GM18511 (cell line): ENCODE measurements around the gene OCIAD1.
A peak's percentile ranks its signal among the peaks of the same experiment; 100 is the strongest.
"Not testable (repeated sequence)": the region's sequence is repeated elsewhere in the genome, so short reads cannot be mapped to it uniquely, and the experiment has no call there.

Experiments used
- ATAC-seq: cut with Tn5 transposase; IDR thresholded peaks from one replicate; pipeline ENCODE4 v1.9.1; 2021; ENCODE audit warnings: mild to moderate bottlenecking, moderate library complexity; ENCODE audit not compliant: unreplicated experiment

Gene OCIAD1, protein sequence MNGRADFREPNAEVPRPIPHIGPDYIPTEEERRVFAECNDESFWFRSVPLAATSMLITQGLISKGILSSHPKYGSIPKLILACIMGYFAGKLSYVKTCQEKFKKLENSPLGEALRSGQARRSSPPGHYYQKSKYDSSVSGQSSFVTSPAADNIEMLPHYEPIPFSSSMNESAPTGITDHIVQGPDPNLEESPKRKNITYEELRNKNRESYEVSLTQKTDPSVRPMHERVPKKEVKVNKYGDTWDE

DNA sequence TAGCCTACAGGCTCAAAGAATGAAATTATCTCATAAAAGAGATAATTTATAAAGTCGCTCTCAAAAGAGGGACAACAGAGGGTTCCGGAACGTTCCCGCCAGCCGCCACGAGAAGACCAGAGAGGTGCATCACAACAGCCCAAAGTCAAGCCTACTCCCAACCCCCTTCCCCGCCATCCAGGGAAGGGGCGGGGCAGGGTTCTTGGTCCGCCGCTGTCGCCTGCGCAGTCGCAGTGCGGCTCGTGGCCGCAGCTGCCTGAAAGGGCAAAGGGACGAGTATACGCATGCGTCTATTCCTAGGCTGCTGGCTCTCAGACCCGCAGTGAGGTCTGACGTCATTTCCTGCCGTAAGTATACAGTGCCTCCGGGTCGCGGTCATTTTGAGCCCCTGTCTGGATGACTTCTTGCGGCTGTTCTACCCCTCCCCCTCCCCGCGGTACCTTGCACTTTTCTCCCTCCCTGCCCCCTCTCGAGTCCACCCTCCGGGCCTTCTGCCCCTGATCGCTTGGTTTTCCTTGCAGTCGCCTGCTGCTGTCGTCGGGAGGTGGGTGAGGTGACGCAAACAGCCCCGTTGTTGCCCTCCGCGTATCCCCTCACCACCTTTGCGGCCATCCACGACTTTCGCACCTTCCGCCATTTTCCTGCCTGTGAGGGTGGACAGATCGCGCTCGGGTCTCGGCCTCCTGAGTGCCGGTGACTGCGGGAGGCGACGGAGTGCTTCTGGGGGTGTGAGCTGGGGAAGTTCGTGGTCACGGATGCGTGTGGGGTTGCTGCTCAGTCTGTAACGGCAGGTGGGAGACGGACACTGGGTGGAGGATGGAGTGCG, at the start of gene OCIAD1:
TSS of gene OCIAD1 (plus strand) at position 383 of the 826 bp plus-strand sequence. CDS start 1,537 bp downstream, outside the sequence.
- peak; percentile 99 for ATAC-seq

DNA sequence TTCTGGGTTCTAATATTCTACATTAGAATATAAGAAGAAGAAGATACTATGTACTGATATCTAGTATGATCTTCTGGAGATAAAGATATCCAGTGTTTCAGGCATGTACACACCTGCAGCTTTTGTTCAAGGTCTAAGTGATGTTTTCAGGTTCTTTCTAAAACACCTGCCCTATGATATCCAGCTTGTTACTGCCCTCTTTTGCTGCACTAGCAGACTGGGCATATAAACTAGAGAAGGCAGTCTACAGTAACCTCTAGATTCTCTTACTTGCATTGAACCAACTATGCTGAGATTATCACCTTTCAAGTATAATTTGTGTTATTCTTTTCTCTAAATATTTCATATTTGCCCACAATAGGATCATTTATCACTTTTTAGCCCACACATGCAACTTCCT, 48.9 kb upstream of the OCIAD1 start:
- ATAC-seq, result no peak

DNA sequence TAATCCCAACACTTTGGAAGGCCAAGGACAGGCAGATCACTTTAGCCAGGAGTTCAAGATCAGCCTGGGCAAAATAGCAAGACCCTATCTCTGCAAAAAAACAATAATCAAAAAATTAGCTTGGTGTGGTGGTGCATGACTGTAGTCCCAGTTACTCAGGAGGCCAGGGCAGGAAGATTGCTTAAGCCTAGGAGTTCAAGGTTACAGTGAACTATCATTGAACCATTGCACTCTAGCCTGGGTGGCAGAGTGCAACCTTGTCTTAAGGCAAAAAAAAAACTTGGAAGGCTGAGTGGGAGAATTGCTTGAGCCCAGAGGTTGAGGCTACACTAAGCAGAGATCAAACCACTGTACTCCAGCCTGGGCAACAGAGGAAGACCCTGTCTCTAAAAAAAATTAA, 45.6 kb upstream of the OCIAD1 start:
- no peak for ATAC-seq

GRCh38 chr4:48786549-48786948, 44.3 kb upstream of the OCIAD1 start:
- no peak for ATAC-seq

- ATAC-seq, result no peak
Measured at GRCh38 chr4:48787056-48787455, 43.8 kb upstream of the OCIAD1 start.

GRCh38 chr4:48790561-48790960, 40.3 kb upstream of the OCIAD1 start:
- no peak for ATAC-seq

DNA sequence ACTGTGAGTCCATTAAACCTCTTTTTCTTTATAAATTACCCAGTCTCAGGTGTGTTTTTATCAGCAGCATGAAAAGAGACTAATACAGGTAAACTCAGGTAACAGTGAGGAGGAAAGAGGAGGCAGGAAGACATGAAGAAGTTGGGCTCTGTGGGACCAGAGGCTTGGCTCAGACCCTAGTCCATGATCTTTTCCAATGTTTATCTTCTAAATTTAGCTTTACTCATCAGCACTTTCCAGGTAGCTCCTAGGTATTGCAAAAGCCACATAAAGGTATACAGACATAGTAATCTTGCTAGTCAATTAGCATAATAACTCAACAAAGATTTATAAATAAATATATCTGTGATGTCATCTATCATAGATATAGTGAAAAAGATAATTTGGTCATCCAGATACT, 39.6 kb upstream of the OCIAD1 start:
- no peak for ATAC-seq

DNA sequence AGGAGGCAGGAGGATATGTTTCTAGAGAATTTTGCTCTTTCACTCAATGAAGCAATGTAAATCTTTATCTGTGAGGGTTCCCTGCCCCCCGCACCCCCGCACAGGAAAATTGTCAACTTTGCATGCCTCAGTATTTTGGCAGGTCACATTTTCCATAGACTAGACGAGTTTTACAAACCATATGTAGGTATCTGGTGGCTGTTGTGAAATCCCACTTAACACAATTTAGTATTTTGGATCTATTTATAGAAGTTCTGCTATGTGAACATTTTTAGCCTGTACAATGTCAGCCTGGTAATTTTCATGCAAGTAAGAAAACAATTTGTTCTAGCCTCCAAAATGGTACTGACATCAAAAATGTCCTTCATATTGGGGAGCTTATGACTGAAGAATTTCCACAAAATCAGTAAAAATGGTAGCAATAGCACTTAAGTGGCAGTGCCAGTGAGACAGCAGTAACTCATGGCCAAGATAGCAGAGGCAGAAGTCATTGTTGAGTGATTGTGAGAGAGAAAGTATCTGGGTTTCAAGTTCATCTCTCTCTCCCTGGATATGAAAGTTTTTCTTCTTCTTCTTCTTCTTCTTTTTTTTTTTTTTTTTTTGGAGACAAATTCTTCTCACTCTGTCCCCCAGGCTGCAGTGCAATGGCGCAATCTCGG, 38.4 kb upstream of the OCIAD1 start:
- ATAC-seq, result peak; percentile 58

- no peak for ATAC-seq
Measured at GRCh38 chr4:48795108-48795507, 35.8 kb upstream of the OCIAD1 start.

DNA sequence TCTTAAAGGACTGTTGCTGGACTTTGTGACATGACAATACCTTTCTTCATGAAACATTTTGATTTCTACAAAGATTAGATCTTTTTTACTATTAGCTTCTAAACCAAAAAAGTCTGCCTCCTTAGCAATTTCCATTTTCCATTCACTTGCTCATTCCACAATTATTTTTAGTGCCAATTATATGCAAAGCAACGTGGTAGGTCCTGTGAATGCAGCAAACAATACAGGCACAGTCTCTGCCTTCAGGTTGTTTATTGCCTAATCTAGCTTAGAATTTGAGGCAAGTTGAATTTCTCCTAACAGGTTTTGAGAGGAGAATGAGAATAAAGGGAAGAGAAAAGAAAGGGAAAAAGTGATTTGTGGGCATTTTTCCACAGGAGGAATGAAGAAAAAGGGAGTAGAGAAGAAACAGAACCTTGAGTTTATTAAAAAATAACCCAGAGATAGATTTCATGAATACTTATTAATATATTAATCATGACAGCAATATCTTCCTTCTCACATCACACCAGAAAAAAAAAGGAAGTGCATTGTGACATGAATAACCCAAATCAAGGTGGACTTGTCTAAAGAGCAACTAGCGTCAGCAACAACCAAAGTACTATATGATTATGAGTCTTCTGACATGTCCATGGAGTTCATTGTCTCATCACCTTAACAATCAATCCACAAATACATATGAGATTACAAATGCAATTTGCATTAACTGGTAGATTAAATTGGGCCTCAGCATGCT, 34.5 kb upstream of the OCIAD1 start:
- ATAC-seq, result no peak

GRCh38 chr4:48796927-48797679, 33.8 kb upstream of the OCIAD1 start:
- no peak for ATAC-seq

- ATAC-seq, result no peak
Measured at GRCh38 chr4:48798117-48798516, 32.8 kb upstream of the OCIAD1 start.

DNA sequence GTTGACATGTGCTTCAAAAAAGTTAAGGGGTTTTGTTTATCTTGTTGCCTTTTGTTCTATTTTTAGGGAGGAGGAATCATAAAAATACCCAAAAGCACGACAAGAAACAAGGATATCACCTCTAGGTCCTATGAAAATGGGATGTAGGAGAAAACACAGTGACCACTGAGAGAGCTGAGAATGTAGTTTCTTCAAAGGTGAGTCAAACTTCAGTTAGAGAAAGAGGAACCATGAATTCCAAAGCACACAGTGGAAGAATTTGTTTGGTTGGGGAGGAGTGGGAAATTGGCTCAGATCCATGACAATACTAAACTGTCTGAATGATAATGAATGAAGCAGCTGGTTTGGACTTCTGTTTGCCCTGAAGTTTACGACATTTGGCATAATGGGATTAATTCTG, 31.7 kb upstream of the OCIAD1 start:
- ATAC-seq, result no peak

DNA sequence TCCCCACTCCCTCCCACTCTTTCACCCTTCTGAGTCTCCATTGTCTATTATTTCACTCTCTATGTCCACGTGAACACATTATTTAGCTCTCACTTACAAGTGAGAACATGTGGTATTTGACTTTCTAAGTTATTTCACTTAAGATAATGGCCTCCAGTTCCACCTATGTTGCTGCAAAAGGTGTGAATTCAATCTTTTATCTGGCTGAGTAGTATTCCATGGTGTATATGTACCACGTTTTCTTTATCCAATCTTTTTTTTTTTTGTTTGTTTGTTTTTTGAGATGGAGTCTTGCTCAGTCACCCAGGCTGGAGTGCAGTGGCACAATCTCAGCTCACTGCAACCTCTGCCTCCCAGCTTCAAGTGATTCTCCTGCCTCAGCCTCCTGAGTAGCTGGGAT, 30.7 kb upstream of the OCIAD1 start:
- not testable (repeated sequence) for ATAC-seq

GRCh38 chr4:48801016-48801715, 29.7 kb upstream of the OCIAD1 start:
- ATAC-seq, result no peak

- ATAC-seq, result no peak
Measured at GRCh38 chr4:48804584-48805301, 26.1 kb upstream of the OCIAD1 start.

DNA sequence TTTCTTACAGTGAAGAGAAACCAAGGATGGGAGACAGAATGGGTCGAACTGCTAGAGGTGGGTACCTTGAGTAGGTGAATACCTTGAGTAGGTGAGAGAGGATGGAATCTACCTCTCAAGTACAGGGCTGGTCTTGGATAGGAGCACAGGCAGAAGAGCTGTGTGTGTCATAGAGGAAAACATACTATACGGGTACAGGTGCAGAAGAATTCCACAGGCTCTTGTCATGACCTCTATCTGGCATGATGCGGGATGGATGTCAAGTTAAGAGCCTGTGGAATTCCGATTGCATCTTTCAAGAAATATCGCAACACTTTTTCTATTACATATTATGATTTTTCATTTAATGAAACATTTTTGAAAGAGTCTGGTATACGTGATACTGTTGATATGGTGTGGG, 18.0 kb upstream of the OCIAD1 start:
- ATAC-seq, result no peak

DNA sequence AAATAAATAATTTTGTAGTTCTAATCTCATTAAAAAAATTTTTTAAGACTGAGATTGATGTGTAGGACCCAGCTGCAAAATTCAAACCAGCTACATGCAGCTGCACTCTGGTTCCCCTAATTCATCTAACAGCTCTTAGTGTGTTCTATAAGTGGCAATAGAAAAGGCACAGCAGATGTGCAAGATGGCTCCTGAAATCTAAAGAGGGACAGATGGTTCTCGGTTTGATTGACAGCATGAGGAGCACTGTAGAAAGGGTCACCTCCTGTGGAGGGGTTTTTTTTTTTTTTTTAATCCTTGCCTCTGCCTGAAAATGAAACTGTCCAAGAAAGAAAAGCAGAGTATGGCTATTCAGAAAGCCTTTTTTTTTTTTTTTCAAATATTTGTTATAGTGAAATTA, 16.9 kb upstream of the OCIAD1 start:
- ATAC-seq, result peak; percentile 69

DNA sequence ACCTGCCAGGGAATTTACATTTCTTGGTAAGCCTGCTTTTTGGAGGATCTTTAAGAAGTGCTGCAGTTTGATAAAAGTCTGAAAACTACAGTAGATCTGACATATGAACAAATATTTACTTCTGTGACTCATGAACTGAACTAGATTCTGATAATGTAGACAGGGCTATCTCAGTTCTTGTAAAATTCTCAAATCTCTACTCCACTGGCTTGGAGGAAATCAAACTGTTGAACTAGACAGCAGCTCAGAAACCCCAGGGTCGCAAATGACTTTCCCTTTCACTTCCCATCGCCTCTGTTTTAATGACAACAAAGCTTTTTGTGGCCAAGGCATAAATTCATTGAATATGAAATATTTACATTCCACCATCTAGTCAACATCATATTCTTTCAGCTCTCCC, 15.4 kb upstream of the OCIAD1 start:
- peak; percentile 61 for ATAC-seq
